NCI-H446 (cell line): ENCODE data around the gene RSU1.

ENCODE experiments used
- DNase-seq, 2 experiments: peaks; one replicate each; lab custom pipeline; 2025; lab: John Stamatoyannopoulos, UW

Gene RSU1

DNA sequence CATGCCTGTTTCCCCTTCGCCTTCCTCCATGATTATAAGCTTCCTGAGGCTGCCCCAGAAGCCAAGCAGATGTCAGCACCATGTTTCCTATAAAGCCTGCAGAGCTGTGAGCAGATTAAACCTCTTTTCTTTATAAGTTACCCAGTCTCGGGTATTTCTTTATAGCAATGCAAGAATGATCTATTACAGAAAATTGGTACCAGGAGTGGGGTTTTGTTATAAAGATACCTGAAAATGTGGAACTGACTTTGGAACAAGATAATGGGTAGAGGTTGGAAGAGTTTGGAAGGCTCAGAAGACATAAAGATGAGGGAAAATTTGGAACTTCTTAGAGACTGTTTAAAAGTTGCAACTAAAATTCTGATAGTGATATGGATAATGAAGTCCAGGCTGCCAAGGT lies 4.8 kb upstream of the RSU1 start:
- no peak for DNase-seq

DNA sequence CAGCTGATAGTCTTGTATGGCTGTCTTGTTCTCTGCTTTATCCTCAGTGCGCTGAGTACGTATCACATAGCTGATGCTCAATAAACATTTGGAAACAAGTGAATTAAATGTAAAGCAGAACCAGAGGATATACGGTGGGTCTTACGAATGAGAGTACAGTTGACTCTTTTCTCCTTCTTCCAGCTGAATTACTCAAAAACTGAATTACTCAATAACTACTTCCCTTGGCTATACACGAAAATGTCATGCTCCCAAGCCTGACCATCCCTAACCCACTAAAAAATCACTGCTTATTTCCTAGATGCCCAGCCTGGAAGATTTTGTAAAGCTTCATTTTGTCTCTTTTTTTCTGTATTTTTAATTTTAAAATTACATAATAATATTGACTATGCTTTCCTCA lies 3.2 kb upstream of the RSU1 start:
- no peak for DNase-seq

DNA sequence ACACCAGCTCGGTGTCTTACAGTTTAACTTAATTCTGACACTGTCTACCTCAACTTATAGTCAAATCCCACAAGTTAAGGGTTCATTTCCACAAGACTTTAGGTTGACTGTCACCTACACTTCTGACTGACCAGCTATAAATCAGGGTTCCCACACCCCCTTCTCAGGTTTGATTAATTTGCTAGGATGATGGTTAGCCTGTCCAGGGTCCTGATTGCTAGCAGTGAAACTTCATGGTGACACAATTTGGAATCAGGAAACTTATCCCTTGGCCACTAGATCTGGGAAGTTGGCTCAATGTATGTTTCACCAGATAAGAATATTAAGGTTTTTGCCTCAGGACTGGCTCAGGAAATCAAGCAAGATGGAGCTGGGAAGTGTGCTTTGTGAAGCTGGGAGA lies 2.8 kb upstream of the RSU1 start:
- no peak for DNase-seq

DNA sequence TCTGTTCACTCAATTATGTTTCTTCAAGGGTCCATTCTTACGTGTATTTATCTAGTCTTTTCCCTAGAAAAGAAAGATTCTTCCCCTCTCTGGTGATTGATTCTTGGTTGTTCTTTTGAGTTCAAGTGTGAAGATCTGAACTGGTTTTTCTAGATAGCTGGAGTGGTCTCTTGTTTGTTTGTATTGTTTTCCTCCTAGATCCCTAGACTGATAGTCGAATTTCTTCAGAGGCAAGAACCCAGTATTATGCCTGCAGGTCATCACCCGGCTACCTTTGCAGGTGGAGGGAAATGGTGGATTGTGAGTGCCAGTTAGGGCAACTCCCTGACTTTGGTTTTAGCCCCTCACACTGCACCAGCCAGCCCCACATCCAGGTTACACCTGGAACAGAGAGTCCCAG lies 2.2 kb upstream of the RSU1 start:
- no peak for DNase-seq

DNA sequence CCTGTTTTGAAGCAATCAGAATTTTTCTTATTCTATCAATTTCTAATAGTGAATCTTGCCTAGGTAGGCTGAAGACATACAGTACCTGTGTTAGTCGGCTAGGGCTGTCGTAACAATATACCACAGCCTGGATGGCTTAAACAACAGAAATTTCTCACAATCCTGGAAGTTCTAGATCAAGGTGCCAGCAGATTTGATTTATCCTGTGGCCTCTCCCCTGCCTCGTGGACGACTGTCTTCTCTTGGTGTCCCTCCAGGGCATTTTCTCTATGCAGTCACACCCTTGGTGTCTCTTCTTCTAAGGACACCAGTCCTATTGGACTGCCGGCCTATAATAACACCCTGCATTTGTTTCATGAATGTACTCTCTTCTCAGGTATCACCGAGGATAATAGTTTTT lies 1.8 kb upstream of the RSU1 start:
- no peak for DNase-seq

DNA sequence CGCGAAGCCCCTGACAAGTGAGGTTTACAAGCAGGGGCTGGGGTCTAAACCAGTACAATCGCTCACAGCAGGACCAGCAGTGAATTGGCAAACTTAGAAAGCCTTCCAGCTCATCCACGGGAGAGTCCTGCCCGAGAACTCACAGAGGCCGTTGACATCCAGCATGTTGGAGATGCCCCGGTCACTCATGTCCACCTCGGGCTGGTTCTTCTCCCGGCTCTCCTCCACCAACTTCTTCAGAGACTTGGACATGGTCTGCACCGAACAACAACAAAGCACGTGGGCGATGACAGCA lies 447 bp downstream of the RSU1 start:
- DNase-seq = no peak

DNA sequence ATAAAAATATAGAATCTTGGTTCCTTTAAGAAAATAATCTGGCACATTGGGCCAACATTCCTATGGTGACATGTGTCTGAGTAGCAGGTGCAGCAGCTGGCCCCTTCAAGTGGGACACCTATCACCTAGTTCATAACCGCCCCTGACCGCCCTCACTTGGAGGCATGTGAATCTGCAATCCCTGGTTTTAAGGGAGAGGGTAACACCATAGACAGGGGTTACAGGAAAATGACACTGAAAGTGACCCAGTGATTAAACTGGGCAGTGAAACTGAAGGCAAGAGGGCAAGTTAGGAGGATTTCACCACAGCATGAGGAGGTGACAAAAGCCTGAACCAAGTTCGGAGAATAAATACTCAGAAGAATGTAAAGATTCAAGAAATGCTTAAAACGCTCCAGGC lies 1.1 kb downstream of the RSU1 start:
- DNase-seq = no peak

DNA sequence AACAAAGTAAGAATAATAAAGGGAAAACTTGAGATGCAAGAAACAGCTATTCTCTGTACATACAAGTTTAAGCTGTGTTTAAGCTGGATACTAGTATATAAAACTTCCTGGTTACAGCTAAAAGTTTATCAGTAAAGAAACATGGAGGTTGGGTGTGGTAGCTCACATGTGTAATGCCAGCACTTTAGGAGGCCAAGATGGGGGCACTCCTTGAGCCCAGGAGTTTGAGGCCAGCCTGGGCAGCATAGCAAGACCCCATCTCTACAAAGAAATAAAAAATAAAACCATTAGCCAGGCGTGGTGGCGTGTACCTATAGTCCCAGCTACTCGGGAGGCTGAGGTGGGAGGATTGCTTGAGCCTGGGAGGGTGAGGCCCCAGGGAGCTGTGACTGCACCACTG lies 3.2 kb downstream of the RSU1 start:
- DNase-seq = no peak

DNA sequence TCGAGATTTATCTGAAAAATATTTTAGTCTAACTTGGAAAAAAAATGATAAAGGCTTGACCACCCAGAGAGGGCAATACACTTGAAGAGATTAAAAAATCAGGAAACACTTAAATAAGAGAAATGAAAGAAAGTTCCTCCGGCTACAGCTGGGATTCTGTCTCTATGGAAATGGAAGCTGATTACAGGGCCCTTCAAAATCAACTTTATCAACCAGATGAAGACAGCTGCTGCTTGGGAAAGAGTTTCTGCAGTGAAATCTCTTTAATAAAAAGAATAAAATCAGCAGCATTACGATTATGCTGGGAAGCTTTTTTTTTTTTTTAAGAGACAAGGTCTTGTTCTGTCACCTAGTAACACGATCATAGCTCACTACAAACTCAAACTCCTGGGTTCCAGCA lies 4.5 kb downstream of the RSU1 start:
- DNase-seq = no peak

DNA sequence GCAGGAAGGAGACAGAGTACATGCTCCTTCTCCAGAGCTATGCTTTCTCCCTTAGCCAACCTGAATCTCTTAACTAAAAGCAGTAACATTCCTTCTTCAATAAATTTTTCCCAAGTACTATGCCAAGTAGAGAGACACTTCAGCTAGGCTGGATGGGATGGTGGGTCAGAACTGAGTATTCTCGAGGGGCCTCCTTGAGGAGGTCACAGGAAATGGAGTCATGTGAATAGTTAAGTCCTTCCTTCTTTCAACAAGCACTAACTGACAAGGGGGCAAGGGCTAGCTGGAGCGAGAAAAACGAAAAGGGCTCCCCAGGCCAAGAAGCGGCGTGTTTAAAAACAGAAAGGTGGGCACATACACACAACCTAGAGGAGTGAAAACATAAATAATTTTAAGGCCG lies 5.5 kb downstream of the RSU1 start:
- DNase-seq = no peak

DNA sequence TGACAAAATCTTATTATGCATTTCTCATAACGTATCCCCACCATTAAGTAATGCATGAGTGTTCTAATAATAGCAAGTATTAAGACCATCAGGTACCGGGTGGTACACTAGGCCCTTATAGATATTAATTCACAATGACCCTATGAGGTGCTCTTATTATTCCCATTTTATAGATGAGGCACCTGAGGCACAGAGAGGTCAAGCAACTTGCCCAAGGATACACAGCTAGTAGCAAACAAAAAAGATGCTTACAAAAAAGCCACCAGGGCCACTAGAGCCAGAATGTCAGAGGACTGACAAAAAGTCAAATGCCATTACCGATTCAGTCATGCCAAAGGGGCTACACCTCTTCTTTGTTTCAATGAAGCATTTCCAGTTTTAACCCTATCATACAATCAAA lies 5.9 kb downstream of the RSU1 start:
- DNase-seq = no peak

DNA sequence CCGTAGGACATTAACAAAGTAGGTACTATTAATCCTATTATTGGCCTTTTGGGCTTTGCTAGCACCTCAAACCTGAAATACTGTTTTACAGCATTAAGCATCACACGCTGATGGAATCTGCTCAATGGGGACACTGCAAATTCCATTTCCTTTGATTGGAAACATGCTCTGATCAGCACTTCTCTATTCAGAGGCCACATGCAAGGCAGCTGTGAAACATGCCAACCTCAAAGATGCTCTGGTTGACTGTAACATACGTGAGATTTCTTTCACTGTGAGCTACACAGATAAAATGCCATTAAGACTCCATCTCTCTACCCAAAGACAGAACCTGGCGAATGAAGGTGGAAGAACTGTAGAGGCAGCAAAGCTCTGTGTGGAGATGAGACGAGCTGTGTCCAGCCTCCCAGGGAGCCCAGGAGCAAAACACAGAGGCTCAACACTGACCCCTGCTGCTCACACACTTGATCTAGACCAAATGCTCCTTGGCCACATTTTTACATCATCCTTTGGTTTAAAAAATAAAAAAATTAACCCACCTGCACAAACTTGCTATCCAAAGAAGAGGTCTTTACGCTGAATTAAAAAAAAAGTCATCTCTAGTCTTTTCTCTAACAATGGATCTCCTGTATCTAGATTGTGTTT lies 8.0 kb downstream of the RSU1 start:
- DNase-seq = peak; percentile 8 to 29

DNA sequence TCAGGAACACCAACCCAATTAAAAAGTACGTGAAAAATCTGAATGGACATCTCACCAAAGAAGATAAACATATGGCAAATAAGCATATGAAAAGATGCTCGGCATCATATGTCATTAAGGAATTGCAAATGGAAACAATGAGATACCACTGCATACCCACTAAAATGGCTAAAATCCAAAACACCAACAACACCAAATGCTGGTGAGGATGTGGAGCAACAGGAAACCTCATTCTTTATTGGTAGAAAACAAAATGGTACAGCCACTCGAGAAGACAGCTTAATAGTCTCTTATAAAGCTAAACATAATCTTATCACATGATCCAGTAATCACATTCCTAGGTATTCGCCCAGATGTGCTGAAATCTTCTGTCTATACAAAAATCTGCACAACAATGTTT lies 13.1 kb downstream of the RSU1 start:
- DNase-seq = no peak

DNA sequence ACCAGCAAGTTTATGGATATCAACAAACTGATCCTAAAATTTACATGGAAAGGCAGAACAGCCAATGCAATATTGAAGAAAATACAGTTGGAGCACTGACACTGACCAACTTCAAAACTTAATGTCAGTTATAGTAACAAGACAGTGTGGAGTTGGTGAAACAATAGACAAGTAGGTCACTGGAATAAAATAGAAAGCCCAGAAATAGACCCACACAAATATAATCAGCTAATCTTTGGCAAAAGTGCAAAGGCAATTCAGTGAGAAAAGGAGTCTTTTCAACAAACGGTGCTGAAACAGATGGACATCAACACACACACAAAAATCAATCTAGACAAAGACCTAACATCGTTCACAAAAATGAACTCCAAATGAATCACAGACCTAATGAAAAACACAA lies 13.8 kb downstream of the RSU1 start:
- no peak for DNase-seq

DNA sequence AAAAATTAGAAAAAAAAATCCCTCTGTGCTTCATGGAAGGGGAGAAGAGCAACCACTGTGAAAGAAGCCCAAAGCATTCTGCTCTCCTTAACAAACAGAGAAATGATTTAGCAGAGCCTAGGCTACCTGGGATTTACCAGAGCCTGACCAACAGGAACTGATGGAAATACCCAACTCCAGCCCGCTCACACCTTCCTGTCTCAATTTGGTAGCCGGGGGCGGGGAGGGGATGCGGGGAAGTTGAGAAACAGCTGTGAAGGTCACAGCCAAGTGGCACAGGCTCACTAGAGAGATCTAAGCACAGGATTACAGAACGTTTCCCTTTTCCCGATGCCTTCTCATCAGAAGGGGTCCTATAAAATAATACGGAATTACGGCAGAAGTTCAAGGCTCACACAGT lies 17.6 kb downstream of the RSU1 start:
- no peak for DNase-seq

DNA sequence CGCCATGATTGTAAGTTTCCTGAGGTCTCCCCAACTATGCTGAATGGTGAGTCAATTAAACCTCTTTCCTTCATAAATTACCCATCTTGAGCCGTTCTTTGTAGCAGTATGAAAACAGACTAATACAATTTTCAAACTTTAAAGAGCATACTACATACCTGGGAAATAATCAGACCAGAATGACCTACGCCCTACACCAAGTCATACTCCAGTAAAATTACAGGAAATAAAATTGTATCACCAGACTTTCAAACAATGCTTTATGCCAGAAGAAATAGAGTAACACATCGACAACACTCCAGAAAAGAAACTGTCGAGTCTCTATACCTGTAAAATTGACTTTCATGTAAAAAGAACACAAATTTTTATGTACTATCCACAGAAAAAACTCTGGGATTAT lies 18.7 kb downstream of the RSU1 start:
- DNase-seq = no peak

DNA sequence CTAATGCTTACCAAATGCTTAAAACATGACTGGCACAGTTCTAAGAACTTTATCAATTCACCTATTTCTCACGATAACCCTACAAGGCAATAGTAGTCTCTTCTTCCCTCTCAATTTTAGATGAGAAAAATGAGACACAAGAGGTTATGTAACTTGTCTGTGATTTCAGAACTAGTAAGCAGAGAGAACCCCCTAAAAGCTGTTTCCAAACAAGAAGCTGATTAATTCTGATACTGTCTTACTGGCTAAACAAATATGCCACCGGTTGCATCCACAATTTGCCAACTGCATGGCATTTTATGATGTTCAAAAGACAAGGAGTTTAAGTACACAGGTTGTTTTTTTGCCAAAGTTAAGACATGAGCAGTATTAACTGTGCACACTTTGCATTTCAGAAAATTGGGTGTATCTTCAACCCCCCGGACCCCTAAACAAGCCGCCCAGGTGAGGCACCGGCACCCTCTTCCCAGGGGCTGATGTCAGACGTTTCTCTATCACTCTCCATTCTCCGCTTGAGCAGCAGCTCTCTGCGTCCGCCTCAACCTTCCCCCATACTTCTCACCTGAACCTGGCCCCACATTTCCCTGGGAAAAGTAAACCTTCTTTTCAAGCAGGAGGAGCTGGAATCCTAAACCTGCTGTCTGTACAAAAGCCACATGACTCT lies 21.7 kb downstream of the RSU1 start:
- no peak for DNase-seq

DNA sequence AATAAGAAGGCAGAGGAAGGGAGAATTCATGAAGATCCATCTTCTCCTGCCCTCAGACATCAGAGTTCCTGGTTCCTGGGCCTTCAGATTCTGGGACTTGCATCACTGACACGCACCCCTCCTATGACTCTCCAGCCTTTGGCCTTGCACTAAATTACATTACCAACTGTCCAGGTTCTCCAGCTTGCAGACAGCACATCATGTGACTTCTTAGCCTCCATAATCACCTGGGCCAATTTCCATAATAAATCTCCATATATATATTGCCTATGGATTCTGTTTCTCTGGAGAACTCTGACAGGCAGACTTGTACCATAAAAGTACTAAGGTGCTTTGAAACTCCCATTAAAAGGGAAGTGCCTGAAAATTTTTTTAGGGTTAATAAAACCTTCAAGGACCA lies 23.2 kb downstream of the RSU1 start:
- no peak for DNase-seq

DNA sequence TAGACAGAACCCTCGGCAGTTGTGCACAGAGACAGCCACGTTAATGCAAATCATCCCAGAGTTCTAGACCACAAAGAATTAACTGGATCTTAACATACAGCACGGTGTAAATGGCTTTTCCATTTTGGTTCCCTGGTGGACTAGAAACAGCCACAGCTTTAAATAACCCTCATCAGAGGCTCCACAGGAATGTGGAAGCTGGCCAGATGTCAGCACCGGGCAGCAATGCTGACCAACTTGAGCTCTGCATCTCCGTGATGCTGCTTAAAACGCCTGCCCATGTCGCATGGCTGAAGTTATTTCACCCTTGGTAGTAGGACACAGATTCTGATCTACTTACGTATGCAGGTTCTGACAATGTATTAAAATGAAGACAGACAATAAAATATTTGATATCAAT lies 24.5 kb downstream of the RSU1 start:
- no peak for DNase-seq

DNA sequence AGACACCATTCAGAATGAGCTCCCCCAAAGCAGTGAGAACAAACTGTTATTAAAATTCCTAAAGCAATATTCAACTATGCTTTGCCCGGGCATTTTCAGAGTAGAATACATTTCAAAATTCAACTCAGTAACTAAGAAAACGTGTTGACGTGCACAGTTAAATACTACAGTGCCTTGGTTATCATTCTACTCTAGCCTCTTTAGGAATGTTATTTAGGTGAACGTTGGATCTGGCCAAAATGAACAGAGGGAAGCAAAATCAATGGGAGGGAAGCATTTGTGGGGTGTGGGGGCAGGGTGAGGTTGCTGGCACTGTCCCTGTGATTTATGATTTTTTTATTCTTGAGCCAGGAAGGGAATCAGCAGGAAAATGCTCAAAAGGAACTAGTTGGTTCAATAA lies 27.5 kb downstream of the RSU1 start:
- DNase-seq = no peak

DNA sequence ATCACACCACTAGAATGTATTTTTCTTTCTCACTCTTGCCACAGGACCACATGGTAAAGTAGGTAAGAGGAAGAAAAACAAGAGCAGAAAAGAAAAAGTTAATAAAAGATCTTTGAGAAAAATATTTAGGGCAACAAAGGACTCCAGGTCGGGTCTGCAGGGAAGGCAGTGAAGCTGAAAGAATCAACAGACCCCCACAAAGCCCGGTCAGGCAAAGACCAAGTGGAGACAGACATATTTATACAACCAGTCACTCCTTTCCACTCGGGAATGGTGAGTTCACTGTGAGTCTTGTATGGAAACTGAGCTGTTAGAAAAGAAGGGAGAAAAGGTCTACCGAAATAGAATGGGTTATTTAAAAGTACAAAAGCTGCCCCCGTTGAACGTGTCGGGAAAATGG lies 28.0 kb downstream of the RSU1 start:
- DNase-seq = no peak

DNA sequence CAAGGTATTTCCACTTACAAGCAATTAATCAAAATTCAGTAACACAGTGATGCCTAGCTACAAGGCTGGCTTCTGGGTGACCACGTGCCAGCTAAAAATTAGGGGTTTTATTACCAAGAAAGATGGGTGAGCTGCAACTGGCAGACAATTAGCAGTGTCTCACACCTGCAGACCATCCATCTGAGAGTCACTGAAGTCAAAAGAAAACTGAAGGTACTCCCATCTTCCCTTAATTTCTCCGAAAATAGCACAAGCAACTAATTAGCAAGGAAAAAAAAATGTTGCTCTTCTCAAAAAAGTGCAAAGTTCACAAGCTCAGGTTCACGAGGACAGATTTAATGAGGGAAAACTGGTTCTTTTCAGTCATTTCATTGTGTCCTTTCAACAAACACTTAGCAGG lies 28.4 kb downstream of the RSU1 start:
- DNase-seq = no peak

DNA sequence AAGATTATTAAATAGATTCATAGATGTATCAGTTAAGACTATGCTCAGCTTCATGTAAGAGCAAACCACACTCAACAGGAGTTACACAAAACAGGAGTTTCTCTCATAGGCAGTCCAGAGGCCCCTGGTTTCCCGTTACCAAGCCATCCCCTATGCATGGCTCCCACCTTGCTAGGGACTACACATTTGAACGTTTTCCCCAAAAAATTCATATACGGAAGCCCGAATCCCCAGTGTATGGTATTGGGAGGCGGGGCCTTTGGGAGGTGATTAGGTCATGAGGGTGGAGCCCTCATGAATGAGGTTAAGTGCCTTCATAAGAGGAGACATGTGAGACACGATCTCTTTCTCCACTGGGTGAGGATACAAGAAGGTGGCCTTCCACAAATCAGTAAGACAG lies 29.1 kb downstream of the RSU1 start:
- no peak for DNase-seq

DNA sequence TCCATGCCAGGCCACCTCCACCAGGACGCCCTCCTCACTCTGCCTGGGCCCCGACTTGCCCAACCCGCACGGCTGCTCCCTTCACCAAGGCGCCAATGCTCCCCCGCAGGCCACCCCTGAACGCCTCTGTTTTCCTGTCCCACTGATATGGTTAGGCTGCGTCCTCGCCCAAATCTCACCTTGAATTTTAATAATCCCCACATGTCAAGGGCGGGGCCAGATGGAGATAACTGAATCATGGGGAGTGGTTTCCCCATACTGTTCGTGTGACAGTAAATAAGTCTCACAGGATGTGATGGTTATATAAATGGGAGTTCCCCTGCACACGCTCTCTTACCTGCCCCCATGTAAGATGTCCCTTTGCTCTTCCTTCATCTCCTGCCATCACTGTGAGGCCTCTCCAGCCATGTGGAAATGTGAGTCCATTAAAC lies 29.8 kb downstream of the RSU1 start:
- DNase-seq = no peak
